HG02588 (cell line): ENCODE data around the gene SDCCAG8.
A peak's percentile ranks its signal among the peaks of the same experiment; 100 is the strongest.

Experiments
- ATAC-seq: cut with Tn5 transposase; IDR thresholded peaks from one replicate; pipeline ENCODE4 v1.9.1; 2021; ENCODE audit warnings: mild to moderate bottlenecking, moderate library complexity; ENCODE audit not compliant: unreplicated experiment

Gene SDCCAG8

DNA sequence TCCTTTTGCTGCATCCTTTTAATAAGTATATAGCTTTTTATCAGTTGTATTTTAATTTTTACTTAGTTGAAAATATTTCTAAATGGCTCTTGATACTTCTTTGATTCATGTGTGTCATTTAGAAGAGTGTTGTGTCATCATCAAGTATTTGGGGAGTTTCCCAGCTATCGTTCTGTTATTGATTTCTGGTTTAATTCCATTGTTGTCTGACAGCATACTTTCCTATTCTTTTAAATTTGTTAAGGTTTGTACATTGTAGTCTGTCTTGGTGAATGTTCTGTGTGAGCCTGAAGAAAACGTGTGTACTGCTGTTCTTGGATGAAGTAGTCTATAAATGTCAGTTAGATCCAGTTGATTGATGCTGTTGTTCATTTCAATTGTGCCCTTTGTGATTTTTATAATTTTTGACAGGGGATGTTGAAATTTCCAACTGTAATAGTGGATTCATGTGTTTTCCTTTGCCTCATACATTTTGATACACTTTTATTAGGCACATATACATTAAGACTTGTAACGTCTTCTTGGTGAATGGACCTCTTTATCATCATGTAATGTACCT lies 24.8 kb downstream of the SDCCAG8 start:
- ATAC-seq: no peak

DNA sequence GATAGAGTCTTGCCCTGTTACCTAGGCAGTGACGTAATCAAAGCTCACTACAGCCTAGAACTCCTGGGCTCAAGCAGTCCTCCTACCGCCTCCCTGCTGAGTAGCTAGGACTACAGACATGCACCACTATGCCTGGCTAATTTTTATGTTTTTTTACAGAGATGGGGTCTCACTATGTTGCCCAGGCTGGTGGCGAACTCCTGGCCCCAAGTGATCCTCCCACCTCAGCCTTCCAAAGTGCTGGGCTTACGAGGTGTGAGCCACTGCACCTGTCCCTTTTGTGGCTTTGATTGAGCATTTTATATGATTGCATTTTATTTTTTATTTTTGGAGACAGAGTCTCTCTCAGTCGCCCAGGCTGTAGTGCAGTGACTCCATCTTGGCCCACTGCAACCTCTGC lies 25.8 kb downstream of the SDCCAG8 start:
- no peak for ATAC-seq

GRCh38 chr1:243286409-243287122 lies 30.7 kb downstream of the SDCCAG8 start:
- ATAC-seq: no peak

- ATAC-seq: no peak
Measured at GRCh38 chr1:243287123-243287460, 31.3 kb downstream of the SDCCAG8 start.

GRCh38 chr1:243287652-243288051 lies 31.8 kb downstream of the SDCCAG8 start:
- ATAC-seq: peak; percentile 92

- ATAC-seq: no peak
Measured at GRCh38 chr1:243288062-243288461, 32.2 kb downstream of the SDCCAG8 start.

DNA sequence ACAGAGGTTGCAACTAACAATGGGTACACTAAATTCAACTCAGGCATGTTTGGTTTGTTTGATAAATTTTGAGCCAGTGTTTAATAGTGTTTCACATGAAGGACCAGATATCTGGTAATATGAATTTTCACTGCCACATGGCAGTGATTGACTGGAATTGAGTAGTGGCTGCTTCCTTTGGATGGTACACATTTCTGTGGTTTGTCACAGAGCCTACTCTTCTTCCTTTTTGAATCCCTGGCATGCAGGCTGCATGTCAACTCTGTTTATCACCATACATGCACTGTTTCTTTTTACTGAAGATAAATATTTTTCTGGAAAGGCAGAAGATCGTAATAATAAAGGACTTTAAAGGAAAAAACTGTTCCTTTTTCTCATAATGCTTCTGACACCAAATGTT lies 35.5 kb downstream of the SDCCAG8 start:
- ATAC-seq: no peak

GRCh38 chr1:243292117-243292516 lies 36.3 kb downstream of the SDCCAG8 start:
- no peak for ATAC-seq

GRCh38 chr1:243293941-243294722 lies 38.3 kb downstream of the SDCCAG8 start:
- ATAC-seq: no peak

DNA sequence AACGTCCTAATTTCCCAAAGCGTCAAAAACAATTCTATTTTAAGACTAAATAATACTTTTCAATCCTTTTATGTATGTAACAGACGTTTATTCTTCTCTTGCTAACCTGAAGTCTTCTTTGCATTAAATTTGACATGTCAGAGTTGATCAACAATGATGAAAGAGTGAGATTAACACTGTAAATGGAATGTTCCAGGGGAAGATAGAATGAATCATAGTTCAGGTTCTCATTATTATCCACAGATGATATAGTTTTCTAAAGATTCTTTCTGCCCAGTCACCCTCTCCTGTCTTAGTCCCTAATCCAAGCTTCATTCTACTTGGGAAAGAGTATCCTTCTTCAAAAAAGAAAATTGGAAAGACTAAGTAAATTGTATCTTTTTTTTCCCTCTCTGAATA lies 38.9 kb downstream of the SDCCAG8 start:
- ATAC-seq: no peak

- no peak for ATAC-seq
Measured at GRCh38 chr1:243299069-243299468, 43.2 kb downstream of the SDCCAG8 start.

DNA sequence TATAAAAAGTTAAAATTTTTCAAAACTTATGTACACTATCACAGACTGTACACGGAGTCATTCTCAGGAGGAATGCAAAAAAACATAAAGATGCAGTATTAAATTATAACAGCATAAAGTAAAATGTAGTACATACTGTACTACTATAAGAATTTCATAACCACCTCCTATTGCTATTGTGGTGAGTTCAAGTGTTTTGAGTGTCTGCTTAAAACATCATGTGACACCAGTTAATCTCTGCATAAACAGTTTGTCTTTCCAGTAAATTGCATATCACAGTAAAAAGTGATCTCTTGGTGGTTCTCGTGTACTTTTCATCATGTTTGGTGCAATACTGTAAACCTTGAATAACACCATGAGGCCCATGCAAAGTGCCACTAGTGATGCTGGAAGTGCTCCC lies 45.2 kb downstream of the SDCCAG8 start:
- no peak for ATAC-seq

GRCh38 chr1:243311809-243312208 lies 56.0 kb downstream of the SDCCAG8 start:
- ATAC-seq: no peak

- peak; percentile 26 for ATAC-seq
Measured at GRCh38 chr1:243312952-243313634, 57.3 kb downstream of the SDCCAG8 start.

DNA sequence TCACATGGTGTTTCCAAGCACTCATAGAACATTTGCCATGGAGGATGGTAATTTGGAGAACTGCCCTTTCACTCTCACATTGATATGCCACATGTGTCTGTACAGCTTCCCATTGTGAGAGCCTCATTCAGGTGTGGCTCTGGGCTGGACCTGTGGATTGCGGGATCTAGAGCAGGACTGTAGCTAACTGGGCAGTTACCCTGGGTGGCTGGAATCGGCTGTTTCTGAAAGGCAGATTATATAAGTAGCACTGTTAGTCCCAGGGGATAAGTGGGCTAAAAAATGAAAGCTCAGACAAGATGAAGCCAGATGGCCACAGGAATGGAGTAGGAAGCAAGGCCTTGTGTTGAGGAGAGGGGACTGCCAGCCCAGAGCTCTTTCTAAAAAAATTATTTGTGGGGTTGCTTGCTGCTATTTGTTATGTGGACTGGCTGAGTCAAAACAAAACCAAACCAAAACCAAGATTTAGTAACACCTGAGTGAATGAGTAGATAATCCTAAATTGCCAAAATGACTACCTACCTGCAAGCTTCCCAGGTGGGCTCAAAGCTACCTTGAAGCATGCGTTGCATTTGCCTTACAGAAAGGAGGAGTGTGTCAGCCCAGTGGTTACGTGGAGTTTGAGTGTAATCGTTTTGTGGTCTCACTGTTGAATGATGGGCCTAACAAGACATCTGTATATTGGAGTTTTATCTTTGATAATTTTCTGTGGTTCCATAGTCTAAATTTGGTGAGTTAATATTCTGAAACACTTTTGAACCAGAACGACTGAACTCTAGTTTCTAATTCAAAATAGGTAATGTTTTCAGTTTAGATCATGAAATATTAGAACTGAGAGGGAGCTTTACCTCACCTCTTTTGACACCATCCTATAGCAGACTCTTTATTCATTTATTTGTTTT lies 58.0 kb downstream of the SDCCAG8 start:
- peak; percentile 73 for ATAC-seq

DNA sequence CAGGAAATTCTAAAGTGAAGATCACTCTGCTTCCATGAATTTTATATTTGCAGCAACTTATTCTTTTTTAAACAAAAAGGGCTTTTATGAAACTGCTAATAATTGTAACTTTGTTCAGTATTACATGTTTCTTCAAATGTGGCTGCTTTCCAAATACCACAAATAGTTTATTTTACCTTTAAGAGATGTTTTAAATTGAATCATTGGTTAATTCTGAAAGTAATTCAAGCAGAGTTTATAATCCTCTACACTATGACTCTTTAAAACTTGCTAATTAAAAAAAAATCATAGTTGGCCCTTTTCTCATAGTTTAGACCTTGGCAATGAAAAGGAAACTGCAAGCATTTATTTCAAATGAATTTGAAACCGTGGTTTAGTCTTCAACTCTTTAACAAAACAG lies 59.6 kb downstream of the SDCCAG8 start:
- ATAC-seq: no peak

DNA sequence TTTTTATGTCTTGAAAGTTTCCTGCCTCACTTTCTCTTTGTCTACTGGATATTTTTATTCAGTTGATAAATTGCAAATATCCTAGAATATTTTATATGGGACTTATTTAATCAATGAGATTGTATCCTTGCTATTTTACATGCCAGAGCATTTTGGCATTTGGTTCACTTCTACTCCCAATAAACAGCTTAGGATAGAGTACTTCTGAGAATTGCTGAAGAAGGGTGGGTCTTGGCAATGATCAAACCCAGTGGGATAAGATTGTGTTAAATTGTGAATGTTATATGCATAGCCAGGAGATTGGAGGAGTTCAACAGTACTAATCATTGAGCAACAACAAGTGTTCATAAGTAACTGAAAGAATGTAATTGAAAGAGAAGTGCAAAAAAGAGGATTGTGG lies 60.1 kb downstream of the SDCCAG8 start:
- ATAC-seq: no peak

DNA sequence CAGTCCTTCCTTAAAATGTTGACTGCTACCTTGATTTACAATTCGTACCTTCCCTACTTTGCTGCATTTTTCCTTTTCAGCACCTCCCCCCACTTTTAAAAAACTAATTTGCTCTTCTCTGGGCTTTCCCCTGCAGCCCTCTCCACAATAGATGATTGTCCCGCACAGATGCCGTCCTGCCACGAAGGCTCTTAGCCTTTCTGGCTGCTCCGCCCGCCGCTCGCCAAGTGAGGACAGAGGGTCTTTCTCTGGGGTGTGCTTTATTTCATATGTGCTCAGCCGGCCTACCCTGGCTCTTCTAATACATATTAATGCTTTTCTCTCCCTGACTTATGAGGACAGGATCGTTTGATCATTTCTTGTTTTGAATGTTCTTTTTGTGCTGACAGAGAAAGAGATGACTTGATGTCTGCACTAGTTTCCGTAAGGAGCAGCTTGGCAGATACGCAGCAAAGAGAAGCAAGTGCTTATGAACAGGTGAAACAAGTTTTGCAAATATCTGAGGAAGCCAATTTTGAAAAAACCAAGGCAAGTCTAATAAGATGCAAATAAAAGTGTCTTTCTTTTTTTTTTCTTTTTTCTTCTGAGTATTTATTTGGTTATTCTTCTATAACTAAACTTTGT lies 60.6 kb downstream of the SDCCAG8 start:
- ATAC-seq: no peak

- no peak for ATAC-seq
Measured at GRCh38 chr1:243320224-243320623, 64.4 kb downstream of the SDCCAG8 start.

DNA sequence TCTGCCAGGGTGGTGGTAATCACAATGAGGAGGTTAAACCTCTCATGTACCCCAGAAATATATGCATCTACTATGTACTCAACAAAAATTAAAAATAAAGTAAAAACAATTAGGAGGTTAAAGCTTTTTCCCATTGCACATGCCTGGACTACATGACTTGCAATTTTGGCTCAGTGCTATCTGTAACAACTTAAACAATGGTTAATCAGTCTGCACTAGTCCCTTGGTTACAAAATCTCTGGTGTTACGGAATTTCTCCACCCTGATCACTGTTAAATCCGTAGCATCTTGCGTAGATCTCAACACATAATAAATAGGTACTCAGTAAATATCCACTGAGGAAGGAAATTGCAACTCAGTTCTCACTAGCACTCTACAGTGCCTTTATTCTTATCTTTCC lies 66.5 kb downstream of the SDCCAG8 start:
- ATAC-seq: no peak
